MCF 10A (cell line): ENCODE results near the gene GRID1. TPM values are rescaled to one million over a fixed set of nuclear protein-coding genes. Genes with fewer than 3 reads are reported as not detected.

Experiments
- BruUV-seq: library from RNA; stranded (reverse); fragments of 400-500 nt; replicated peaks from 2 replicates; lab custom pipeline; 2021; lab: Mats Ljungman, UMichigan
- CTCF ChIA-PET: fragments of 300-600 bp; sonication (Branson Sonifier 250); formaldehyde crosslinking; extraction: SDS; loops from one replicate; lab custom pipeline; 2021; ENCODE audit warnings: antibody characterized with exemption, inconsistent platforms; lab: Yijun Ruan, JAX
- POLR2A ChIA-PET: fragments of 300-600, 350-650 bp; sonication (Branson Sonifier 250); formaldehyde crosslinking; extraction: SDS; loops from one replicate; lab custom pipeline; 2020; ENCODE audit warnings: antibody characterized with exemption, inconsistent platforms; lab: Yijun Ruan, JAX
- DNase-seq: peaks from one replicate; pipeline ENCODE4 v3.0.0-alpha.2; 2018; ENCODE audit not compliant: unreplicated experiment
- H3K27ac Mint-ChIP-seq: one replicate; pipeline ENCODE4 v1.8.0; 2022; ENCODE audit warnings: mild to moderate bottlenecking, low read depth, mixed read lengths; ENCODE audit not compliant: unreplicated experiment
- H3K27me3 Mint-ChIP-seq: one replicate; pipeline ENCODE4 v1.8.0; 2022; ENCODE audit warnings: mixed read lengths; ENCODE audit not compliant: insufficient read depth, unreplicated experiment
- H3K36me3 Mint-ChIP-seq: one replicate; pipeline ENCODE4 v1.8.0; 2022; ENCODE audit warnings: mild to moderate bottlenecking, moderate library complexity, mixed read lengths; ENCODE audit not compliant: insufficient read depth, unreplicated experiment
- H3K4me1 Mint-ChIP-seq: one replicate; pipeline ENCODE4 v1.8.0; 2022; ENCODE audit warnings: mixed read lengths; ENCODE audit not compliant: insufficient read depth, unreplicated experiment
- H3K4me3 Mint-ChIP-seq: one replicate; pipeline ENCODE4 v1.8.0; 2022; ENCODE audit warnings: mild to moderate bottlenecking, moderate library complexity, mixed read lengths; ENCODE audit not compliant: unreplicated experiment
- H3K9me3 Mint-ChIP-seq: one replicate; pipeline ENCODE4 v1.8.0; 2022; ENCODE audit warnings: mixed read lengths; ENCODE audit not compliant: unreplicated experiment
- intact Hi-C: fragments of 100-400 bp; cut with micrococcal nuclease; formaldehyde crosslinking; loops from 2 replicates; pipeline ENCODE4 v1.14.1; 2022
- total RNA-seq: library from RNA; stranded (reverse); gene quantifications from 2 replicates; pipeline ENCODE4 v1.2.3, GENCODE V29; 2022
- TF ChIP-seq, protein P1 (sequence below): fragments of 200-600 bp; IDR thresholded peaks from one replicate; pipeline ENCODE4 v1.8.0; 2022; ENCODE audit warnings: antibody characterized with exemption, mild to moderate bottlenecking; ENCODE audit not compliant: unreplicated experiment

The GRID1 gene
- total RNA-seq, 1 experiment from 2014 or later, result not detected

DNA sequence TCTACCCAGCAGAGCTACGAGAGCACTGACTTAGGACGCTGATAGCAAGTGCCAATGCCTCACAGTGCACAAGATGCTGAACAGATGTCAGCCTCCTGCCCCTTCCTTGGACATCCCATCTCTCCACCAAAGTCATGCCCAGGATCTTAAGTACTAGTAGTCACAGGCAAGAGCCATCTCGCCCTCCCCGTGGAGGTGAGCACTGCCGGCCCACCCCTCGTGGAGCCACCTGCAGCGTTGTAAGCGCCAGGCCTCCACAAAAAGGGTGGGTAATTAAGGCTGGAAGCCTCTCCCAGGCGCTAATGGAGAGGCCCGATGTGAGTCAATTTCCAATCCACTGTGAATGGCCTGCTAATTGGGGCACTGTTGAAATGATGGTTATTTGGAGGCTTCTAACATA lies 156.2 kb downstream of the GRID1 start:
- Mint-ChIP-seq H3K27ac (no peak overlapping the region), H3K4me1 (no peaks in the 10 kb centered on the region), H3K9me3 (peaks cover 23% of the 10 kb centered on the region), H3K36me3 (no peaks in the 10 kb centered on the region), H3K27me3 (no peaks in the 10 kb centered on the region), H3K4me3 (no peak overlapping the region)
- DNase-seq, result no peak
- intact Hi-C loops, result no loop called here
- CTCF ChIA-PET, result interaction anchor here (0.6 kb wide), 1 partner anchor 217 kb away, joined by 3 read pairs; no protein-coding TSS in a partner anchor
- TF ChIP-seq, protein P1, sequence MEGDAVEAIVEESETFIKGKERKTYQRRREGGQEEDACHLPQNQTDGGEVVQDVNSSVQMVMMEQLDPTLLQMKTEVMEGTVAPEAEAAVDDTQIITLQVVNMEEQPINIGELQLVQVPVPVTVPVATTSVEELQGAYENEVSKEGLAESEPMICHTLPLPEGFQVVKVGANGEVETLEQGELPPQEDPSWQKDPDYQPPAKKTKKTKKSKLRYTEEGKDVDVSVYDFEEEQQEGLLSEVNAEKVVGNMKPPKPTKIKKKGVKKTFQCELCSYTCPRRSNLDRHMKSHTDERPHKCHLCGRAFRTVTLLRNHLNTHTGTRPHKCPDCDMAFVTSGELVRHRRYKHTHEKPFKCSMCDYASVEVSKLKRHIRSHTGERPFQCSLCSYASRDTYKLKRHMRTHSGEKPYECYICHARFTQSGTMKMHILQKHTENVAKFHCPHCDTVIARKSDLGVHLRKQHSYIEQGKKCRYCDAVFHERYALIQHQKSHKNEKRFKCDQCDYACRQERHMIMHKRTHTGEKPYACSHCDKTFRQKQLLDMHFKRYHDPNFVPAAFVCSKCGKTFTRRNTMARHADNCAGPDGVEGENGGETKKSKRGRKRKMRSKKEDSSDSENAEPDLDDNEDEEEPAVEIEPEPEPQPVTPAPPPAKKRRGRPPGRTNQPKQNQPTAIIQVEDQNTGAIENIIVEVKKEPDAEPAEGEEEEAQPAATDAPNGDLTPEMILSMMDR, result no peak
- BruUV-seq, result no TSS peak
- POLR2A ChIA-PET, result no interaction called here

DNA sequence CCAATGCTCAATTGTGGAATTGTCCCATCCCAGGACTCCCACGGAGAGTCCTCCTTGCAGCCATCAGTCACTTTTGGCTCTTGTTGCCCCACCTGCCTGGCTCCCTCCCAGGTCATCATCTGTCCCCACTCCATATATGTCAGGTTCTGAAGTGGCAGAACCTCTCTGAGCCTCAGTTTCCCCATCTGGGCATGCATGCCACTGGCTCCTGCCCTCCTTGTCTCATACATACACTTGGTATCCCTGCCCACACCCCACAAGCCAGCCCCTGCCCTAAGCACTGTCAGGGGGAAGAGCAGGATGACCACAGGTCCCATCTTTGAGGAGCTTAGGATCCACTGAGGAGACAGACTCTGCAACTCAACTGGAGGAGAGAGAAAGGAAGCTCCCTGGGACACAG lies 156.9 kb downstream of the GRID1 start:
- TF ChIP-seq, protein P1, result no peak
- Mint-ChIP-seq H3K27ac (no peak overlapping the region), H3K27me3 (no peaks in the 10 kb centered on the region), H3K4me1 (no peaks in the 10 kb centered on the region), H3K4me3 (no peak overlapping the region), H3K36me3 (no peaks in the 10 kb centered on the region), H3K9me3 (peaks cover 23% of the 10 kb centered on the region)
- intact Hi-C loops, result no loop called here
- DNase-seq, result no peak
- no TSS peak for BruUV-seq
- ChIA-PET POLR2A (no interaction called here), CTCF (no interaction called here)

DNA sequence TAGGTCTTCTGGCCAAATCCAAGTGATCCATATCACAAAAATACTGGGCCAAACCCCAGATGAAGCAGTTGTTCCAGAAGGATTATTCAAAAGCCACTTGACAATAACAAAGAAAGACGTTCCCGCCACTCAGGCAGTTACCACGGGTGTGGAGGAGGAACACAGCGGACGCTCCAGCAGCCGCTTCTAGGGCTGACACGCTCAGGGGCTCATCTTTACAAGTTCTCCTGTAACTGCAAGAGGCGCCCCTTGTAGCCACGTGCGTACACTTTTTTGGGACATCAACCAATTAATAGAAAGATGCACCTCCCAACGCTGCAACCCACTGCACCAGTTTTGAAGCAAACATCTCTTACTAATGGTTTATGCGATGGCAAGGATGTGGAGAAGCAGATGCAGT lies 159.4 kb downstream of the GRID1 start:
- H3K36me3 Mint-ChIP-seq, result no peaks in the 10 kb centered on the region
- H3K27ac Mint-ChIP-seq, result no peak overlapping the region
- intact Hi-C loops, result no loop called here
- TF ChIP-seq, protein P1, result no peak
- no peaks in the 10 kb centered on the region for H3K4me1 Mint-ChIP-seq
- peaks cover 11% of the 10 kb centered on the region for H3K9me3 Mint-ChIP-seq
- ChIA-PET CTCF (interaction anchor here (0.9 kb wide), 1 partner anchor 169 kb away, joined by 3 read pairs; no protein-coding TSS in a partner anchor), POLR2A (no interaction called here)
- BruUV-seq, result no TSS peak
- no peak for DNase-seq
- no peaks in the 10 kb centered on the region for H3K27me3 Mint-ChIP-seq
- no peak overlapping the region for H3K4me3 Mint-ChIP-seq

DNA sequence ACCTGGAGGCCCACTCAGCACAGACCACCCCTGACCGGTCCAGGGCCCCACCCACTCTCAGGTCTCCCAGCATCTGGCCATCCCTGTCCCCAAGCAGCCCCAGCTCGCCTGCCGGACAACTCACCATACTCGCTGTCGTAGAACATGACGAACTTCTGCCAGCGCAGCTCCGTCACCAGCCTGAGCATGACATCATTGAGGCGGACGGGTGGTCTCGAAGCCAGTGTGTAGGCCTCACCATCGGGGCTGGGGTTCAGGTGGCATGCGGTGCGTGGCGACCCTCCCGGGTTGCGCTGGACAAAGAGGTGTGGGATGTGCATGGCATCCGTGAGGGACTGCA lies 160.4 kb downstream of the GRID1 start:
- Mint-ChIP-seq H3K27ac (no peak overlapping the region), H3K4me3 (no peak overlapping the region), H3K36me3 (no peaks in the 10 kb centered on the region), H3K9me3 (peaks cover 11% of the 10 kb centered on the region), H3K4me1 (no peaks in the 10 kb centered on the region), H3K27me3 (peaks cover 6% of the 10 kb centered on the region)
- ChIA-PET CTCF (no interaction called here), POLR2A (no interaction called here)
- BruUV-seq, result no TSS peak
- TF ChIP-seq, protein P1, result no peak
- intact Hi-C loops, result no loop called here
- no peak for DNase-seq
